ENCODE results near the gene SRCIN1.

DNA sequence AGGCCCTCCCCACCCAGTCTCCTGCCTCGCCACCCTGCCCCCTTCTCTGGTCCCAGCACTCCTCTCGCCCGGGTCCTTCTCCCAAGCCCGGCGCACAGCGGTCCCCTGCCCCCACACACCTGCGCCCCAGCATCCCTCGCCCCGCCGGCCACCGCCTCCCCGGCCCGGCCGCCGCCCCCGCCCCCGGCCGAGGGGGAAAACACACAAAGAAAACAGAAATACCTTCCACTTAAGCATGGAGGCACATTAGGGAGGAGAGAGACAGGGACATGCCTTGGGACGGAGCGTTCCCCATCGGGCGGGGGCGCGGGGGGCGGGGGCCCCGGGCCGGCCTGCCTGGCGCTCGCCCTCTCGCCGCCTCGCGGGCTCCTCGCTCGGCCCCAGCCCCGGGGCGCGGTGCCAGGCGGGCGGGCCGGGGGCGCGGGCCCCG is 326 bp downstream of the SRCIN1 start:
- TF ChIP-seq, protein P1, sequence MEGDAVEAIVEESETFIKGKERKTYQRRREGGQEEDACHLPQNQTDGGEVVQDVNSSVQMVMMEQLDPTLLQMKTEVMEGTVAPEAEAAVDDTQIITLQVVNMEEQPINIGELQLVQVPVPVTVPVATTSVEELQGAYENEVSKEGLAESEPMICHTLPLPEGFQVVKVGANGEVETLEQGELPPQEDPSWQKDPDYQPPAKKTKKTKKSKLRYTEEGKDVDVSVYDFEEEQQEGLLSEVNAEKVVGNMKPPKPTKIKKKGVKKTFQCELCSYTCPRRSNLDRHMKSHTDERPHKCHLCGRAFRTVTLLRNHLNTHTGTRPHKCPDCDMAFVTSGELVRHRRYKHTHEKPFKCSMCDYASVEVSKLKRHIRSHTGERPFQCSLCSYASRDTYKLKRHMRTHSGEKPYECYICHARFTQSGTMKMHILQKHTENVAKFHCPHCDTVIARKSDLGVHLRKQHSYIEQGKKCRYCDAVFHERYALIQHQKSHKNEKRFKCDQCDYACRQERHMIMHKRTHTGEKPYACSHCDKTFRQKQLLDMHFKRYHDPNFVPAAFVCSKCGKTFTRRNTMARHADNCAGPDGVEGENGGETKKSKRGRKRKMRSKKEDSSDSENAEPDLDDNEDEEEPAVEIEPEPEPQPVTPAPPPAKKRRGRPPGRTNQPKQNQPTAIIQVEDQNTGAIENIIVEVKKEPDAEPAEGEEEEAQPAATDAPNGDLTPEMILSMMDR (IDR thresholded peaks at IDR 0.05): no peak
- TF ChIP-seq POLR2A (IDR thresholded peaks at IDR 0.05): no peak
